Measurements from ENCODE around the gene PRKG1. TPM values are rescaled to one million over a fixed set of nuclear protein-coding genes. Genes with fewer than 3 reads are reported as not detected.

The PRKG1 gene
- total and polyA plus RNA-seq, 7 donors = 4.5 to 49.0 (median 31.7) TPM

GRCh38 chr10:51233337-51234100, 159.2 kb downstream of the PRKG1 start:
- Histone ChIP-seq H3K4me3 (no peak overlapping the region), H3K27ac (no peak overlapping the region), H3K9me3 (no peaks in the 10 kb centered on the region), H3K27me3 (ENCODE audit: insufficient read depth in 3 of 3, low read length in 2 of 3) (no peaks in the 10 kb centered on the region), H3K4me1 (peaks cover 49% of the 10 kb centered on the region), H3K36me3 (ENCODE audit: insufficient read depth in 1 of 2, low read depth in 1 of 2) (no peaks in the 10 kb centered on the region)
- DNase-seq (no peak), ATAC-seq (no peak)
- TF ChIP-seq, protein P1, sequence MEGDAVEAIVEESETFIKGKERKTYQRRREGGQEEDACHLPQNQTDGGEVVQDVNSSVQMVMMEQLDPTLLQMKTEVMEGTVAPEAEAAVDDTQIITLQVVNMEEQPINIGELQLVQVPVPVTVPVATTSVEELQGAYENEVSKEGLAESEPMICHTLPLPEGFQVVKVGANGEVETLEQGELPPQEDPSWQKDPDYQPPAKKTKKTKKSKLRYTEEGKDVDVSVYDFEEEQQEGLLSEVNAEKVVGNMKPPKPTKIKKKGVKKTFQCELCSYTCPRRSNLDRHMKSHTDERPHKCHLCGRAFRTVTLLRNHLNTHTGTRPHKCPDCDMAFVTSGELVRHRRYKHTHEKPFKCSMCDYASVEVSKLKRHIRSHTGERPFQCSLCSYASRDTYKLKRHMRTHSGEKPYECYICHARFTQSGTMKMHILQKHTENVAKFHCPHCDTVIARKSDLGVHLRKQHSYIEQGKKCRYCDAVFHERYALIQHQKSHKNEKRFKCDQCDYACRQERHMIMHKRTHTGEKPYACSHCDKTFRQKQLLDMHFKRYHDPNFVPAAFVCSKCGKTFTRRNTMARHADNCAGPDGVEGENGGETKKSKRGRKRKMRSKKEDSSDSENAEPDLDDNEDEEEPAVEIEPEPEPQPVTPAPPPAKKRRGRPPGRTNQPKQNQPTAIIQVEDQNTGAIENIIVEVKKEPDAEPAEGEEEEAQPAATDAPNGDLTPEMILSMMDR (IDR thresholded peaks at IDR 0.05) = no peak
- intact Hi-C loops (cut with DNase I) = no loop called here
- 80 to 93% (median 86%) methylated on average over 3 of the region's 3 CpGs for WGBS, 3 donors

DNA sequence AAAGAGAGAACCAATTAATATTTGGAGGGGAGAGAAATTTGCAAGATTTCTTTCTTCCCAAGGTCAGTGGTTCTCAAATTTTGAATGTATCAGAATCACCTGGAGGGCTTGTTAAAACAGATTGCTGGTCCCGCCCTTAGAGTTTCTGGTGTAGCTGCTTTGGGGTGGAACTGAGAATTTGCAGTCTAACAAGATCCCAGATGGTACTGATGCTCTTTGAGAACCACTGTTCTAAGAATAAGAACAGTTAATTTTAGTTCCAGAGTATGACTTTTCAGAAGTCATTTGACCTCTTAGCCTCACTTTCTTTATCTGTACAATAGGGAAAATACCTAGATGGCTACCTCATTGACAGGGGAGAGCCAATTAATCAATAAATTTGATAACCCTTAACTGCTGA, 161.6 kb downstream of the PRKG1 start:
- H3K36me3 ChIP-seq (ENCODE audit: insufficient read depth in 1 of 2, low read depth in 1 of 2) = no peaks in the 10 kb centered on the region
- peaks cover 28% of the 10 kb centered on the region for H3K4me1 ChIP-seq
- no peaks in the 10 kb centered on the region for H3K9me3 ChIP-seq
- no peak overlapping the region for H3K27ac ChIP-seq
- no peaks in the 10 kb centered on the region for H3K27me3 ChIP-seq (ENCODE audit: insufficient read depth in 3 of 3, low read length in 2 of 3)
- 95 to 100% (median 95%) methylated on average over 1 of the region's 1 CpG for WGBS, 3 donors
- TF ChIP-seq, protein P1 (IDR thresholded peaks at IDR 0.05) = no peak
- ATAC-seq (no peak), DNase-seq (no peak)
- intact Hi-C loops (cut with DNase I) = no loop called here
- H3K4me3 ChIP-seq = no peak overlapping the region

DNA sequence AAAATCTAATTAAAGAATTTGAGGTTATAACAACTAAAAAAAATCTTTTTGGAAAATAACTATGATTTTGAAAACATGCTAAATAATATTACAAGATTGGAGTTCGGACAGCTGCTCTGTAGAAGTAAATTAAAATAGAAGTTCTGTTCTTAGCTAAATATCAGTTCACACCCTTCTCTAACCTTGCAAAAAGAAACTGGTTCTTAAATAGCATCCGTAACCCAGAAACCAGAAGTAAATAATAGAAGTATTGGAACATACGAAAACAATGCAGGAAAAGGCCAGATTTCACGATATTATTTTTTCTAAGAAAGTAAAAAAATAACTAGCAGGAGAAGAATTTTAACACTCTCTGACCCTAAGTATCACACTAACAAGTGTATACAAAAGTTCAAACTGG, 164.7 kb downstream of the PRKG1 start:
- TF ChIP-seq, protein P1 (IDR thresholded peaks at IDR 0.05) = no peak
- Histone ChIP-seq H3K36me3 (ENCODE audit: insufficient read depth in 1 of 2, low read depth in 1 of 2) (no peaks in the 10 kb centered on the region), H3K4me1 (peaks cover 8% of the 10 kb centered on the region), H3K4me3 (no peak overlapping the region), H3K27me3 (ENCODE audit: insufficient read depth in 3 of 3, low read length in 2 of 3) (no peaks in the 10 kb centered on the region), H3K27ac (no peak overlapping the region), H3K9me3 (no peaks in the 10 kb centered on the region)
- intact Hi-C loops (cut with DNase I) = no loop called here
- no peak for ATAC-seq
- 26 to 54% (median 53%) methylated on average over 4 of the region's 4 CpGs for WGBS, 3 donors
- DNase-seq = no peak

- intact Hi-C loops (cut with DNase I) = loop anchor here in 1 of 2 donors (10.0 kb wide), 1 partner anchor 167 kb away; the partner anchor contains the start of gene PRKG1
These were observed 167.2 kb downstream of the PRKG1 start for GRCh38 chr10:51241461-51241860.

More at GRCh38 chr10:51241461-51241860, 167.2 kb downstream of the PRKG1 start:
- Histone ChIP-seq H3K27me3 (ENCODE audit: insufficient read depth in 3 of 3, low read length in 2 of 3) (no peaks in the 10 kb centered on the region), H3K27ac (no peak overlapping the region), H3K36me3 (ENCODE audit: insufficient read depth in 1 of 2, low read depth in 1 of 2) (no peaks in the 10 kb centered on the region), H3K9me3 (no peaks in the 10 kb centered on the region), H3K4me1 (peaks cover 26% of the 10 kb centered on the region), H3K4me3 (no peak overlapping the region)
- TF ChIP-seq, protein P1 (IDR thresholded peaks at IDR 0.05) = no peak
- no peak for DNase-seq
- no peak for ATAC-seq
- WGBS, 3 donors = 33 to 61% (median 43%) methylated on average over 1 of the region's 1 CpG
